IgD-negative memory B cell (primary cell): ENCODE data around the gene TST. TPM values are rescaled to one million over a fixed set of nuclear protein-coding genes. Genes with fewer than 3 reads are reported as not detected.

Experiments
- H3K27ac Mint-ChIP-seq, 3 donors: one replicate each; pipeline ENCODE4 v1.8.0; 2020 to 2022; ENCODE audit warnings: mild to moderate bottlenecking in 3 of 3, mixed read lengths in 3 of 3, moderate library complexity in 1 of 3
- H3K27me3 Mint-ChIP-seq: one replicate; pipeline ENCODE4 v1.8.0; 2021; ENCODE audit warnings: mixed read lengths
- H3K36me3 Mint-ChIP-seq: one replicate; pipeline ENCODE4 v1.8.0; 2020; ENCODE audit warnings: mild to moderate bottlenecking, mixed read lengths
- H3K4me1 Mint-ChIP-seq, 3 donors: one replicate each; pipeline ENCODE4 v1.8.0; 2020 to 2022; ENCODE audit warnings: mixed read lengths in 3 of 3, mild to moderate bottlenecking in 1 of 3
- H3K4me3 Mint-ChIP-seq, 4 donors: one replicate each; pipeline ENCODE4 v1.8.0; 2020 to 2022; ENCODE audit warnings: mild to moderate bottlenecking in 4 of 4, mixed read lengths in 4 of 4, moderate library complexity in 3 of 4
- H3K9me3 Mint-ChIP-seq, 3 donors: one replicate each; pipeline ENCODE4 v1.8.0; 2020 to 2021; ENCODE audit warnings: mixed read lengths in 3 of 3, mild to moderate bottlenecking in 1 of 3
- polyA plus RNA-seq: library from polyadenylated mRNA; unstranded; fragments of 300-500 nt; fragmentation: Illumina TruSeq; gene quantifications from one replicate; pipeline ENCODE4 v1.2.3, GENCODE V29; 2021

Gene TST
- polyA plus RNA-seq, 1 donor from 2014 or later: 3.8 TPM

DNA sequence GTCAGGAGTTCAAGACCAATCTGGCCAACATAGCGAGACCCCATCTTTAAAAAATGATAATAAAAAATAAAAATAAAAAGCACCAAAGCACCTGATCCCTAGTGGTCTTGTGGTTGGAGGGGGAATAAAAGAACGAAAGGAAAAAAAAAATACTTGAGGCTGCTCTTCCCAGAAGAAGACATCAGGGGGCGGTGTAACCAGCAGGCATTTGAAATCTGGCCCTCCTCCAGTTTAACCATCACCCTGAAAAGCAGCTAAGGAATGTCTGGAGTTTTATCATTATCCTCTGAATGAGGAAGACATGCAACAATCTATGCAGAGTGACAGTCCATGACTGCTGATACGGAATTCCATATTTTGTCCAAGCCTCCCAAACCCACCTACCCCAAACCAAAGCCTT, 26.7 kb upstream of the TST start:
- H3K27ac Mint-ChIP-seq: no peak overlapping the region
- H3K4me3 Mint-ChIP-seq: no peak overlapping the region
- H3K4me1 Mint-ChIP-seq: peaks cover 0 to 6% (median 5%) of the 10 kb centered on the region in 3 donors

DNA sequence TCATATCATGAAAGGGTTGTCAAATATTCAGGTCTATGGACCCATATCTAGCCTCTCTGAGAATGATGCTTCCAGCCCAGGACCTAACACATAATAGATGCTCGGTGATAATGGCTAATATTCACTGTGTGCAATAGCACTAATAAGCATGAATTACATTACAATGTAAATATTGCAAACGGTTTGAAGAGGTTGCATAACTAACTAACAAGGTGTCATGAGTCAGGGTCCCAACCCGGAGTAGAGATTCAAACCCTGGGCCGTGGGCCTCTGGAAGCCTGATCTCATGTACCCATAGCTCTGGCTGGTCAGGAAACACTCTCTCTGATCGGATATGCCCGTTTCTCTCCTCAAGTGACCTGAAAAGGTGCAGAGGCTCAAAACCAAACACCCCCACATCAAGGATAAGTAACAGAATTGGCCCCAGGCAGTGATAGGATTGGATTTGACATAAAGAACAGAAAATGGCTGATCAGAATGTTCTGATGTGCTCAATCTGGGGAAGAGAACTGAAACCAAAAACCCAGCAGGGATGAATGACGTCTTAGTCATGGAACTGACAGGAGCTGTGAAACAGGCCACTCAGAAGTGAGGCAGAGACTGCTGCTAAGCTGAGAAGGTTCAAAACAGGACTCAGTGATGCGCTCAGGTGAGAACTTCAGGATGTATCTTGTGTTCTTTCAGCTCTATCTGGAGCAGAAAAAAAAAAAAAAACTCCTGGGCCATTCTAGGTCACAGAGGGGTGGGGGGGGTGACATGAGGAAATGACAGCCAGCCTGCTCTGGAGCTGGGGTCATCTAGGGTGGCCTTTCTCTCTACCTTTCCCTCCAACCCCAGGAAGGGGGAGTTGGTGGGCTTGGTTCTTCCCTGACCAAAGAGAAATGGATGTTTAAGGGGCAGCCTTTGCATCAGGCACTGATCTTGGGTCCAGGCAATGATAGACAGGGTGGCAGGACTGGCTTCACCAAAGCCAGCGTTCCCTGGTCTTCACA, 25.7 kb upstream of the TST start:
- no peaks in the 10 kb centered on the region for H3K27me3 Mint-ChIP-seq
- H3K4me1 Mint-ChIP-seq: peaks cover 0 to 6% (median 5%) of the 10 kb centered on the region in 3 donors
- H3K36me3 Mint-ChIP-seq: no peaks in the 10 kb centered on the region
- H3K4me3 Mint-ChIP-seq: no peak overlapping the region
- H3K27ac Mint-ChIP-seq: peak overlapping the region in 1 of 3 donors; percentile 39
- H3K9me3 Mint-ChIP-seq: peaks cover 0 to 1% (median 0%) of the 10 kb centered on the region in 3 donors

More for the DNA sequence above, 26.7 kb upstream of the TST start:
- no peaks in the 10 kb centered on the region for H3K27me3 Mint-ChIP-seq
- peaks cover 0 to under 1% (median 0%) of the 10 kb centered on the region in 3 donors for H3K9me3 Mint-ChIP-seq
- H3K36me3 Mint-ChIP-seq: no peaks in the 10 kb centered on the region

DNA sequence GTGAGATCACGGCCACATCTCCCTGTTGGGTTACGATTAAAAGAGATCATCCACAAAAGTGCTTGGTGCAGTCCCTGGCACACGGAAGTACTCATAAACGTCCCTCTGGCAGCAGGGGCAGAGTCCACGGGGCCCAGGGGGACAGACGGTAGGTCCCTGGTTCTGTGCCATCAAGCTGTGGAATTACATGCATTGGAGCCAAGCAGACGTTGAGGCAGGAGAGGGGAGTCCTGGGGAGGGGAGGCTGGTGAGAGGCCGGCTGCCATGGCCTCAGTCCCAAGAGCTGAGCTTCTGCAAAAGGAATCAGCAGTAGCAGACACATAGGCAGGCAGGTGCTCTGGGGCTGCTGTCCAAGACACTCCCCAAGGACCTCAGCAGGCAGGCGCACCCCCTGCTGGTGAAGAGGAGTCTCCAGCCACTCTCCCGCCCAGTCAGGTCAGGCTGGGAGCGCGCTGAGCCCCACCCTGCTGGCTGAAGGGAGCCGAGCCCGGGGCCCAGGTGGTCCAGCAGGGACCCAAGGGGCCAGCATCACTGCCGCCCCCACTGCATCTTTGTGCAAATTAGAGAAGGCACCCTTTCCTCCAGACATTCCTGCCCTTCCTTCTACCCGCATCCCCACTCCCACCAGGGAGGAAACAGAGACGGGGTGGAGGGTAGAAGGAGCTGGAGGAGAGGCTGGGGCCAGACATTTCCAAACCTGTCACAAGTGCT, 24.7 kb upstream of the TST start:
- Mint-ChIP-seq H3K4me1 (peaks cover 0 to 6% (median 5%) of the 10 kb centered on the region in 3 donors), H3K27me3 (peaks cover 6% of the 10 kb centered on the region), H3K9me3 (peaks cover 0 to 1% (median 0%) of the 10 kb centered on the region in 3 donors), H3K4me3 (no peak overlapping the region), H3K27ac (no peak overlapping the region), H3K36me3 (no peaks in the 10 kb centered on the region)

DNA sequence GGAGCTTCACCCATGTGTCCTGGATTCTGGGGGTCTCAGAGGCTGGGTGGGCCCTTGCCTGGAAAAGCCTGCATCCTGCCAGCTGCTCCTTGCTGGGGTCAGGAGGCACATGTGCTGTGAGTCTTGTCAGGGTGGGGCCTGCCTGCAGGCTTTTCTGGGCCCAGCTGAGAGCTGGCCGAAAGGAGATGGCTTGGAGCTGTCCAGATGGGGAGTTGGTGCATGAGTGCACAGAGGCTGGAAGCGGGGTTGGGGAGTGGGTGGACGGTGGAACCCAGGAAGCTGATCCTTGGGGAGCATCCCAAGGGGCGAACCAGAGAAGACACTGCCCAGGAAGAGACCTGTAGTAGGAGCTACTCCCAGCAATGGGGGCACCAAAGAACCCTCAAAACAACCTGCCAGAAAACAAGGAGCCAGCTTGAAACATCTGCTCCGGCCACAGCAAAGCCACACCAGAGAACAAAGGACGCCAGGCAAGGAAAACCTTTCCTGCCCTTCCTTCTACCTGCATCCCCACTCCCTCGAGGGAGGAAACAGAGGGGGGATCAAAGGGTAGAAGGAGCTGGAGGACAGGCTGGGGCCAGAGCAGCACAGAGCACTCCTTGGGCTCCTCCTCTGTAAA, 24.1 kb upstream of the TST start:
- H3K4me1 Mint-ChIP-seq: peaks cover 0 to 6% (median 5%) of the 10 kb centered on the region in 3 donors
- peaks cover 6% of the 10 kb centered on the region for H3K27me3 Mint-ChIP-seq
- no peak overlapping the region for H3K4me3 Mint-ChIP-seq
- H3K36me3 Mint-ChIP-seq: no peaks in the 10 kb centered on the region
- peaks cover 0 to 1% (median 0%) of the 10 kb centered on the region in 3 donors for H3K9me3 Mint-ChIP-seq
- no peak overlapping the region for H3K27ac Mint-ChIP-seq

DNA sequence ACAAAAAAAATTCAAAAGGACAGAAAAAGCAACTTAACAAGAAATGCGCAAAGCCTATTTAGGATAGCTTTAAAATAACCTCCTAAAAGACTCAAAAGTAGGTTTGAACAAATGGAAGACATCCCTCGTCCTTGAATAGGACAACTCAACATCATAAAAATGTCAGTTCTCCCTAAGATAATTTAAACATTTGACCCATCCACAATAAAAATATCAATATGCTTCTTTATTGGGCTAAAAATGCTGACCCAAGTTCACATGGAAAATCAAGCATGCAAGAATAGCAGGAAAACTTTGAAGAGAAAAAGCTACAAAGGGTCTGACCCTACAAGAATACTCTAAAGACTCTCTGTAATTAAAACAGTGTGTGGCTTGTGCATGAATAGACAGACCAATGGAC, 20.2 kb upstream of the TST start:
- H3K27me3 Mint-ChIP-seq: peaks cover 24% of the 10 kb centered on the region

DNA sequence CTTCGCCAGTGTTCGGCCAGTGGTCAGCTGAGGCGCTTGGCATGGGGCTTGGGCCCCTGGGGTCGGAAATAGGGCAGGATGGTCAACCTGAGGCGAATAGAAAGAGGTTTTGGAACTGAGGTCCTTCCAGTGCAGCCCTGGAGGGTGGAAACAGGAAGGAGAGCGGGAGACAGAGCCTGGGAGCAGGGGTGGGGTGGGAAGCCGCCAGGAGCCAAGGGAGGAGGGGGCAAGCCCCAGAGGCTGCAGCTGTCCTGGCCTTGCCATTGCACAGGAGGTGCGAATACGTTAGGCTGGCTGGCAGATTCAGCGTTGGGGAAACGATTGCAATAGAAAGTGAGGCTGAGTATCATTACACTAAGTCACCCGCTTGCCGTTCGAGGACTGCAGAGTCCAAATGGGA, 18.4 kb upstream of the TST start:
- H3K36me3 Mint-ChIP-seq: peaks cover 2% of the 10 kb centered on the region
- H3K4me3 Mint-ChIP-seq: no peak overlapping the region
- H3K9me3 Mint-ChIP-seq: peaks cover 0 to 1% (median 0%) of the 10 kb centered on the region in 3 donors
- no peak overlapping the region for H3K27ac Mint-ChIP-seq
- H3K27me3 Mint-ChIP-seq: peaks cover 24% of the 10 kb centered on the region
- no peaks in the 10 kb centered on the region for H3K4me1 Mint-ChIP-seq

More for the DNA sequence above, 20.2 kb upstream of the TST start:
- Mint-ChIP-seq H3K27ac (no peak overlapping the region), H3K36me3 (no peaks in the 10 kb centered on the region), H3K9me3 (peaks cover 0 to 1% (median 0%) of the 10 kb centered on the region in 3 donors), H3K4me3 (no peak overlapping the region), H3K4me1 (no peaks in the 10 kb centered on the region)

DNA sequence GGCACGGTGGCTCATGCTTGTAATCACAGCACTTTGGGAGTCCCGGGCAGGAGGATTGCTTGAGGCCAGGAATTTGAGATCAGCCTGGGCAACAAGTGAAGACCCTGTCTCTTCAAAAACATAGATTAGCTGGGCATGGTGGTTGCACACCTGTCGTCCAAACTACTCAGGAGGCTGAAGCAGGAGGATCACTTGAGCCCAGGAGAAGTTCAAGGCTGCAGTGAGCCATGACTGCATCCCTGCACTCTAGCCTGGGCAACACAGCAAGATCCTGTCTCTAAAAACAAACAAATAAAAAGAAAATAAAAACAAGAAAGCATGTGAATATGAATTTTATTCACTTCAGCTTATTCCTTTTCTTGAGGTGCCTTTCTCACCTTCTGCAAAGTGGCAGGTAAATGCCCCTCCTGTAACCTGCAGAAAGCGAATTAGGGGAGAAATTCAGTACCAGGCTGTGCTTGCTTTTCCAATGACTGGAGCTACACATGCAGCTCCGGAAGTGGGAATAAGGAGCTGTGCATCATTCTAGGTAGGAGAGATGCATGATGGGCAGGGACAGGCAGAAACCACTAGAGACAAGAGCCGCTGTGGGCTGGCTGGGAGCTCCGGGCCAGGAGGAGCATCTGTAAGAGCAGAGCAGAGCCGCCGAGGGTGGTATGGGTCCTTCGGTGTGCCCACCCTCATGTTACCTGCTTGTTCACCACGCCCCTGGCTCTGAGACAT, 17.6 kb upstream of the TST start:
- no peak overlapping the region for H3K27ac Mint-ChIP-seq
- H3K4me3 Mint-ChIP-seq: no peak overlapping the region
- H3K27me3 Mint-ChIP-seq: peaks cover 24% of the 10 kb centered on the region
- peaks cover 0 to 1% (median 0%) of the 10 kb centered on the region in 3 donors for H3K9me3 Mint-ChIP-seq
- H3K36me3 Mint-ChIP-seq: peaks cover 2% of the 10 kb centered on the region
- no peaks in the 10 kb centered on the region for H3K4me1 Mint-ChIP-seq

DNA sequence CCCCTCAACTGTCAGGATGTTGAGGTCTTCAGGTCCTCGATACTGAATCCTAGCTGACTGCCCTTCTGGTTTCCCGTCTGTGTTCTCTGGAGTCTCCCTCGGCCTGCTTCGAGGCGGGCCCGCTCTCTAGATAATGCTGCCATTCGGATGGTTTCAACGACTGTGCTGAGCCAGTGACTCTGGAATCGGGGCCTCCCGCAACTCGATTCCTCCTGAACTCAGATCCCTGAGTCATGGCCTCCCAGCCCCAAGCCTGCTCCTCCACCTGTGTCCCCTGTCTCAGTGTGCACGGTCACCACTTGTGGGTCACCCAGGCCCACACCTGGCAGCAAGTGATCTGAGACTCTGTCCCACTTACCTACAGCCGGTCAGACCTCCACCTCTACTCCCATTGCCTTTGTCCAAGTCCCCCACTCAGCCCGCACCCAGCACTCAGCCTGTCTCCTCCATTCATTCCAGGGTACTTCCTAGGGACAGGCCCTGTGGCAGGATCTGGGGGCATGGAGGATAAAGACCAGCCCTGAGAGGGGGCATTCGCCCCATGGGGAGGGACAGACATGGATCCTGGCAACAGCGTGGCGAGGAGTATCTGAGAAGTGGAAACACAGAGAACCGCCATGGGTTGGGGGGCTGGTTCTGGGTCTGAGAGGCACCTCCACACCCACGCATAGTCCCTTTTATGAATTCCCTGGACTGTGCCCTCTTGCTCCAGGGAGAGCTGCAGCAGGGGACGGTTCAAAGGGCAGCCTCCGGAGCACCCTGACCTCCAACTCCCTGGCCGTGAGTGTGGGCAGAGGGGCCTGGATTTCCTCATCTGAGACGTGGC, 14.6 kb upstream of the TST start:
- no peaks in the 10 kb centered on the region for H3K4me1 Mint-ChIP-seq

DNA sequence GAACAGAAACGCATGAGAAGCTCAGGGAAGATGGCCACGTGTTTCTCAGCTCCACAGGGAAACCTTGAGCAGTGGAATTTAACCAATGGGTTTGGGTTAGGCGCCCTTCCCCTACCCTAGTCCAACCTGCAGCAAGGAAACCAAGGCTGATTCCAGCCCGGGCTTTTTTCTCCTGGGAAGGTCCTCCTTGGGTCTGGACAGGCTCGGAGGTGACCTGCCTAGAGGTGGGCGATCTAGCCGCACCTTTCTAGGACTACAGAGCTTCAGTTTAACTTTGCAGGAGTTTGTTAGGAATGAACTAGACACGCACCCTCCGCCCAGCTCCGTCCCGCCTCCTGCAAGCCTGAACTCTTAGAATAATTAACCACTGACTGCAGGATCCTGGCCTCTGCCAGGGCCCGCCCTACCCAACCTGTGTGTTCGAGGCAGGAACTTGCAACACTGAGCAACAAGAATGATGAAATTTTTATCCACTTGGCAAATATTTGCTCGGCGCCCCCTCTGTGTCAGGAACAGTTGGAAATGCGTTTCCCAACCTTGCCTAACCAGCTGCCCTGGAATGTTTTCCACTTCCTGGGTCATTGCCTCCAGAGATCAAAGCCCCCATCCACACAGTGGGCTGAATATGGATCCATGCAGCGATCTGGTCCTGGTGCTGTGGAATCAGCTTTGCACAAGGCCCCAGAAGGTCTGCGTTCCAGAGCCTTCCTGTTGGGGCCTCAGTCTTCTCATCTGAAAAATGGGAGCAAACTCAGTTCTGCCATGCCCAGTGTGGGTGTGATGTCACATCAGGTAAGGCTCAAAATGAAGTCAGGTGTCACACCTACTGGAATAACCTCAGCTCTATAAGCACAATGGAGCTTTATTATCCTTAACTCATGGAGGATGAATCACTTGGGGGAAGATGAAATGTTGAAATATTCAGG, 13.6 kb upstream of the TST start:
- Mint-ChIP-seq H3K27ac (no peak overlapping the region), H3K4me3 (no peak overlapping the region), H3K36me3 (peaks cover 2% of the 10 kb centered on the region), H3K9me3 (no peaks in the 10 kb centered on the region), H3K27me3 (peaks cover 17% of the 10 kb centered on the region), H3K4me1 (no peaks in the 10 kb centered on the region)

More for the DNA sequence above, 14.6 kb upstream of the TST start:
- no peak overlapping the region for H3K4me3 Mint-ChIP-seq
- no peaks in the 10 kb centered on the region for H3K9me3 Mint-ChIP-seq
- peak overlapping the region in 1 of 3 donors; percentile 86 for H3K27ac Mint-ChIP-seq
- peaks cover 17% of the 10 kb centered on the region for H3K27me3 Mint-ChIP-seq
- peaks cover 2% of the 10 kb centered on the region for H3K36me3 Mint-ChIP-seq

DNA sequence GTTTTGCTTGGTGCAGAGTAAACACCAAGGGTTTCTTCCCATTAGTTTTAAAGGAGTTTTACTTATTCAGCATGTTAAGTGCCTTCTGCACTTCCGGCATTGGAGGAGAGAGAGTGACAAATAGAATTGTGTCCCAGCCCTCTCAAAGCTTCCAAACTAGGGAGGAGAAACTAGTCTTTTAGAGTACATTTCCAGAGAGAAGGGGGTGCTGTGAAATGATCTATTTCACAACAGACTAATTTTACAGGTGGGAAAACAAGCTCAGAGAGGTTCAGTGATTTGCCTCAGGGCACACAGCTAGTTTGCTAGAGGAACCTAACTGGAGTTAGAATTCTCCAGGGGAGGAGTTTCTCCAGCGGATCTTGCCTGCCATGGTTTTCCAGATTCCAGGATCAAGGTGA, 12.9 kb upstream of the TST start:
- Mint-ChIP-seq H3K36me3 (peaks cover 2% of the 10 kb centered on the region), H3K27ac (no peak overlapping the region), H3K4me3 (no peak overlapping the region), H3K4me1 (no peaks in the 10 kb centered on the region), H3K27me3 (peaks cover 13% of the 10 kb centered on the region), H3K9me3 (no peaks in the 10 kb centered on the region)

DNA sequence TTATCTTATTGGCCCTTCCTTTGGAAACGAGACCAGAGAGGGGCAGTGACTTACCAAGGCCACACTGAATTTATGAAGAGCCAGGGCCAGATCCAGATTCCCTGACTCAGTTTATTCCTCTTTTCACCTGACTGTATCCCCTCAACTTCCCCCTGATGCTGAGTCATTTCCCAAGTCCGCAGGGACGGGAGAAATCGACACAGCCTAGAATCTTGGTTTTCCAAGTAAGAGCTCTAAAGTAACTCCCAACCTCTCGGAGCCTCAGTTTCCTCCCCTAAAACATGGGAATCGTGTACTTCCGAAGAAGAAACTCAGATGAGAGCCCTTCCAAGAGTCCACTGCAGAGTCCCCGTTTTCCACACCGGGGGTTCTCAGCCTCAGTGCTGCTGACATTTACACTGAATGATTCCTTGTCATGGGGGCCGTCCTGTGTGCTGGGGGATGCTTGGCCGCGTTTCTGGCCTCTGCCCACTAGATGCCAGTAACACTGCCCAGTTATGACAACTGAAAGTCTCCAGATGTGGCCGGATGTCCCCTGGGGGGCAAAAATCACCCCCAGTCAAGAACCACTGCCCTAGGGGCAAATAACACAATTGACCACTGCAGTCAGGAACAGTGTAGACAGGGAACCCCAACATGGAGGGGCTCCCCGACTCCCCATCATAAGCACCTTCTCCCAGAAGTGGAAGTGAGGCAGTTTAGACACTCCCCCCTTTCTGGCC, 11.5 kb upstream of the TST start:
- Mint-ChIP-seq H3K9me3 (no peaks in the 10 kb centered on the region), H3K27me3 (peaks cover 8% of the 10 kb centered on the region), H3K4me3 (no peak overlapping the region), H3K27ac (no peak overlapping the region), H3K4me1 (no peaks in the 10 kb centered on the region), H3K36me3 (peaks cover 5% of the 10 kb centered on the region)
